ENCODE data around the gene RTBDN. TPM values are rescaled to one million over a fixed set of nuclear protein-coding genes. Genes with fewer than 3 reads are reported as not detected.

RTBDN gene
- total RNA-seq, result not detected
- long read RNA-seq, result 0 reads

DNA sequence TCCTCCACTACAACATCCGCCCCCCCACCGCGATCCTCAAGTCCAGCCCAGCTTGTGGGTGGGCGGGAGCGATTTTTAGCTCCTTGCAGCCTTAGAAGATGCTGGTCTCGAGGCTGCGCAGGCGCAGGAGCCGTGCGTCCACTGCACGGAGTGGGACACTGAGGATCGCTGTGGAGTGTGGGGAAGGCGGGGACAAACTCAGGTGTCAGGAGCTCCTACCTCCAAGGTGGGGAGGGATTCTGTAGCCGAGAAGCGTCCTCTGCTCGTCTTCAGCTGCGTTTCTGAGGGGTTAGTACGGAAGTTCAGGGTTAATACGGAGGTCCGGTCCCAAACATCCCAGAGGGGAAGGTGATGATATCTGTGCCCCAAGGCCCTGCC lies at the start of gene RTBDN:
RTBDN (minus strand) TSS at position 14 of the 378 bp plus-strand sequence. CDS start 4,600 bp downstream, outside the sequence.
- DNase-seq (ENCODE audit: low spot score), result no peak
- intact Hi-C loops (cut with DNase I), result no loop called here

DNA sequence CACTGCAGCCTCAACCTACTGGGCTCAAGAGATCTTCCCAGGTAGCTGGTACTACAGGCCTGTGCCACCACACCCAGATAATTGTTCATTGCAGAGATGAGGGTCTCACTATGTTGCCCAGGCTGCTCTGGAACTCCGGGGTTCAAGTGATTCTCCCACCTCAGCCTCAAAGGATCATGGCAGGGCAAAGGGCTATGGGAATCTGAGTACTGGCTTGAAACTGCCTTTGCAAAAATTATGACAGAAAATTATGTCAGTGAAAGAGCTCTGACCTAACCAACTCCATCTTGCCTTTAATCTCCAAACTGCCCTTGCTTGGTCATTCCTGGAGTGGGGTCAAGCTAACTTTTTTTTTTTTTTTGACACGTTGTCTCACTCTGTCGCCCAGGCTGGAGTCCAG lies 48.2 kb upstream of the RTBDN start:
- DNase-seq (ENCODE audit: low spot score), result no peak
- intact Hi-C loops (cut with DNase I), result no loop called here

DNA sequence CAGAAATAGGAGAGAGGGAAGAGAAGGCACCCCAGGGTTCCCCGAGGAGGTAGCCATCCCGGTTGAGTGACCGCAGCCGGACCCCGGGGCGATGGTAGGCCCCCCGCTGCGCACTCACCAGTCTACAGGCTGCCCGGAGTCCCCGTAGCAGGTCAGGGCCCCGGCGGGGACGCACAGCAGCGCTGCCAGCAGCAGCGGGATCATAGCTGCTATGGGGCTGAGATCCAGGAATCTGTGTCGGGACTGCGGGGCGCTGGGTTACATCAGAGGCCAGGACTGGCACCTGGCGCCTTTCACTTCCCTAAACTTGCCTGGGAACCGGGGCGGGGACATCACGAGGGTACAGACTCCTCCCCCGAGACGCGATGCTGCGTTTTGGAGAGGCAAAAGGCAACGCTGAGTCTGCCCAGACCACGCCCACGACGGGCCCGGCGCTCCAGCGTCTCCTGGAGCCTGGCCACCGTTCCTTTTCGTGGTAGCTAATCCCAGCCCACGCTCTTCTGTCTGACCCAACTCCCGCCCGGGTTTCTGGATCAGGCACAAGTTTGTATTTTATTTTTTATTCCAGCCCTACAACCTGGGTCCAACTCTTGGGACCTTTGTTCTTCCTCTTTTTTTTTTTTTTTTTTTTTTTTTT lies 46.9 kb upstream of the RTBDN start, which contains the start of gene DNASE2:
DNASE2 (minus strand) TSS at position 278 of the 637 bp plus-strand sequence; CDS start at position 204, 74 bp downstream.
- intact Hi-C loops (cut with DNase I), result no loop called here
- peak; percentile 98 for DNase-seq (ENCODE audit: low spot score)

DNA sequence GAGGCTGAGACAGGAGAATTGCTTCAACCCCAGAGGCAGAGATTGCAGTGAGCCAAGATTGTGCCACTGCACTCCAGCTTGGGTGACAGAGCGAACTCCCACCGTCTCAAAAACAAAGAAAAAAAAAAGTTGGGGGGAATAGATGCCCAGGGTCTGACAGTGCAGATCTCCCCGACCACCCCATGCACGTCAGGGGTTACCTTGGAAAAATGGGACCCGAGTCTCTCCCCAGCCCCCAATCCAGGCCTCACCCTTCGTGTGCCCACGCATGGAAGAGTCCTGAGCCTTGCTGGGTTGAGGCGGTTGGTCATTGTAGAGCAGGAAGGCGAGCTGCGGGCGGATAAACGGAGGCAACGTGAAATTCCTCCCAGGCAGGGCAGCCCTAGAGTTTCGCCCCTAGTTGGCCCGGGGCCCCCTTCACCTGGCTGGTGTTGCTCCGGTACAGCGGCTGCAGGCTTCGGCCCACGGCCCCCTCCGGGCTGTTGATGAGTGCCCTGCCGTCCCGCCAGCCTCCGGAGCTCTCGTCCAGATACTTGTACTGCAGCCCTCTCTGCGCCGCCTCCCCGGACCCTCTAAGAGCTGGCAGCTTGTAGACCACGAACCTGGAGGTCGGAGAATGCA lies 46.3 kb upstream of the RTBDN start:
- intact Hi-C loops (cut with DNase I), result no loop called here
- no peak for DNase-seq (ENCODE audit: low spot score)

DNA sequence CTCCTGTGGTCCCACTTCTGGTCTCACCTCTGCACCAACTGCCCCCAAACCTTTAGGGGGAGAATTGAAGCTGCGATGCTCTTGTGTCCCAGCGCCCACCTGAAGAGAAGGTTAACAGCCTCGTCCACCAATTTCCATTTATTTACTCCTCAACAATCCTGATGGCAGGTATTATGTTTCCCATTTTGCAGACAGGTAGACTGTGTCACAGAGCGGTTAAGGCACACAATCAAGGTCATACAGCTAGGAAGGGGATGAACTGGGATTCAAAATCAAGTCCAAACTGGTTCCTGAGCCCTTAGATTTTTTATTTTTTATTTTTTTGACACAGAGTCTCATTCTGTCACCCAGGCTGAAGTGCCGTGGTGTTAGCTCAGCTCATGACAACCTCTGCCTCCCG lies 40.7 kb upstream of the RTBDN start:
- intact Hi-C loops (cut with DNase I), result no loop called here

DNA sequence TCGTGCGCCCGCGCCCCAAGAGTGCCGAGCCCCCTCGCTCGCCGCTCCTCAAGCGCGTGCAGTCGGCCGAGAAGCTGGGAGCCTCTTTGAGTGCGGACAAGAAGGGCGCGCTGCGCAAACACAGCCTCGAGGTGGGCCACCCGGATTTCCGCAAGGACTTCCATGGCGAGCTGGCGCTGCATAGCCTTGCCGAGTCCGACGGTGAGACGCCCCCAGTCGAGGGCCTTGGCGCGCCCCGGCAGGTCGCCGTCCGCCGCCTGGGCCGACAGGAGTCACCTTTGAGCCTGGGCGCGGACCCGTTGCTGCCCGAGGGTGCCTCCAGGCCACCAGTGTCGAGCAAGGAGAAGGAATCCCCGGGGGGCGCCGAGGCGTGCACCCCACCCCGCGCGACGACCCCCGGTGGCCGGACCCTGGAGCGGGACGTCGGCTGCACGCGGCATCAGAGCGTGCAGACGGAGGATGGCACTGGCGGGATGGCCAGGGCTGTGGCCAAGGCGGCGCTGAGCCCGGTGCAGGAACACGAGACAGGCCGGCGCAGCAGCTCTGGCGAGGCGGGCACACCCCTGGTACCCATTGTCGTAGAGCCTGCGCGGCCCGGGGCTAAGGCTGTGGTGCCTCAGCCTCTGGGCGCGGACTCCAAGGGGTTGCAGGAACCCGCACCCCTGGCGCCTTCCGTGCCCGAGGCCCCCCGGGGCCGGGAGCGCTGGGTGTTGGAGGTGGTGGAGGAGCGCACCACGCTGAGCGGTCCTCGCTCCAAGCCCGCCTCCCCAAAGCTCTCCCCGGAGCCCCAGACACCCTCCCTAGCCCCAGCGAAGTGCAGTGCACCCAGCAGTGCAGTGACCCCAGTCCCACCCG lies 39.7 kb upstream of the RTBDN start:
- no peak for DNase-seq (ENCODE audit: low spot score)
- intact Hi-C loops (cut with DNase I), result no loop called here

More for the DNA sequence above, 40.7 kb upstream of the RTBDN start:
- DNase-seq (ENCODE audit: low spot score), result no peak

DNA sequence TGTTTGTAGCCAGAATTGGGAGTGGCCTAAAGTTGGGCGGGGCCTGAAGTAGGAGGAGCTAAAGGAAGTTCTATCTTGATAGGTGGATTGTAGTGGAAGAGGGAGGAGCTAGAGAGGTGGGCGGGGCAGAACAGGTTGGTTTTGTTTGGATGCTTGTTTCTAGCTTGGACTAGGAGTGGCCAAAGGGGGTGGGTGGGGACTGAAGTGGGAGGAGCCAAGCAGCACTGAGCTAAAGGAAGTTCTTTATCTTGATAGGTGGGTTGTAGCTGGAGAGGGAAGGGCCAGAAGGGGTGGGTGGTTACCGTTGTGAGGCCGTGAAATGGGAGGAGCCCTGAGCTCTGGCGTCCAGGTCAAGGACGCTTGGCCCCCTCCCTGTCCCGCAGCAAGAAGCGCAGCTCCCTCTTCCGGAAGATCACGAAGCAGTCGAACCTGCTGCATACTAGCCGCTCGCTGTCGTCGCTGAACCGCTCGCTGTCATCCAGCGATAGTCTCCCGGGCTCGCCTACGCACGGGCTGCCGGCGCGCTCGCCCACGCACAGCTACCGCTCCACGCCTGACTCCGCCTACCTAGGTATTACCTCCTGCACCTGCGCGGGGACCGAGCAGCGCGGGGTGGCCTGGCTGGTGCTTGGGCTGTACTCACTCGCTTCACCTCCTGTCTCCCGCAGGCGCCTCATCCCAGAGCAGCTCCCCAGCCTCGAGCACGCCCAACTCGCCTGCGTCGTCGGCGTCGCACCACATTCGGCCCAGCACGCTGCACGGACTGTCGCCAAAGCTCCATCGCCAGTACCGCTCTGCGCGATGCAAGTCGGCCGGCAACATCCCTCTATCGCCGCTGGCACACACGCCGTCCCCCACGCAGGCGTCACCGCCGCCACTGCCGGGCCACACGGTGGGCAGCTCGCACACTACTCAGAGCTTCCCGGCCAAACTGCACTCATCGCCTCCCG lies 38.8 kb upstream of the RTBDN start:
- no peak for DNase-seq (ENCODE audit: low spot score)
- intact Hi-C loops (cut with DNase I), result no loop called here

DNA sequence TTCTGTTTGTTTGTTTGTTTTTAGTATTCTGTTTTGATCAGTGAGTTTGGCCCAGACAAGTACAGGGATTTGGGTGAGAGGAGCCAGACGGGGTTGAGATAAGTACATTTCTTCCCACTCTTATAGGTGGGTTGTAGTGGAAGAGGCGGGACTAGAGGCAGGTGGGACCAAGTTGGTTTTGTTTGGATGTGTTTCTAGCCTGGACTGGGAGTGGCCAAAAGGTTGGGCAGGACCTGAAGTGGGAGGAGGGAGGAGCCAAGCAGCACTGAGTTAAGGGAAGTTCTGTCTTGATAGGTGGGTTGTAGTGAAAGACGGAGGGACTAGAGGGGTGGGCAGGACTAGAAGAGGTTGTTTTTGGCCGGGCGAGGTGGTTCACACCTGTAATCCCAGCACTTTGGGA lies 37.9 kb upstream of the RTBDN start:
- no peak for DNase-seq (ENCODE audit: low spot score)
- intact Hi-C loops (cut with DNase I), result no loop called here

DNA sequence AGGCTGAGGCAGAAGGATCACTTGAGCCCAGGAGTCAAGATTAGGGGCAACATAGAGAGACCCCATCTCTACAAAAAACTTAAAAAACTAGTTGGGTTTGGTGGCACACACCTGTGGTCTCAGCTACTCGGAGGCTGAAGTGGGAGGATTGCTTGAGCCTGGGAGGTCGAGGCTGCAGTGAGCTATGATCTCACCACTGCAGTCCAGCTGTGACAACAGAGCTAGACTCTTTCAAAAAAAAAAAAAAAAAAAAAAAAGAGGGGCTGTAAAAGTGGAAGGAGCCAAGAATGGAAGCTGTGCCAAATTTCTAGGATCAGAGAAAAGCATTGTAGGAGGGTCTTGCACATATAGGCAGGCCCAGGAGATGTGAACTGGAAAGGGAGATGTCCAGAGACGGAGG lies 37.3 kb upstream of the RTBDN start:
- intact Hi-C loops (cut with DNase I), result no loop called here
- no peak for DNase-seq (ENCODE audit: low spot score)

DNA sequence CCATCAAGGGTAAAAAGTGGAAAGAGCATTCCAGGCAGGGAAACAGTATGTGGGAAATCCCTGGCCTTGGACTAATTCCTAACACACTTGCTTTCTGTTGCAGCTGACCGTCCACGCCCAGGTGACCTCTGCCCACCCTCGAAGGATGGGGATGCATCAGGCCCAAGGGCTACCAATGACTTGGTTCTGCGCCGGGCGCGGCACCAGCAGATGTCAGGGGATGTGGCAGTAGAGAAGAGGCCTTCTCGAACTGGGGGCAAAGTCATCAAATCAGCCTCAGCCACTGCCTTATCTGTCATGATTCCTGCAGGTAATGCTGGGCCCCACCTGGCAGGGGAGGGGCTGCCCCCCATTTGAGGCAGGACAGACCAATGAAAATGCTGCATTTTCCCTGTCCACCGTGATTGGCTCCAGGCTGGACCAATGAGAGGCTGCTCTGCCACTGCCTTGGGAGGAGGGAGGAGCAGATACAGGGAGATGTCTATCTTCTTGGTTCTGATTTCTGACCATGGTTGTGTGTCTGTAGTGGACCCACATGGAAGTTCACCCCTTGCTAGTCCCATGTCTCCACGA lies 34.2 kb upstream of the RTBDN start:
- intact Hi-C loops (cut with DNase I), result no loop called here
- DNase-seq (ENCODE audit: low spot score), result no peak

DNA sequence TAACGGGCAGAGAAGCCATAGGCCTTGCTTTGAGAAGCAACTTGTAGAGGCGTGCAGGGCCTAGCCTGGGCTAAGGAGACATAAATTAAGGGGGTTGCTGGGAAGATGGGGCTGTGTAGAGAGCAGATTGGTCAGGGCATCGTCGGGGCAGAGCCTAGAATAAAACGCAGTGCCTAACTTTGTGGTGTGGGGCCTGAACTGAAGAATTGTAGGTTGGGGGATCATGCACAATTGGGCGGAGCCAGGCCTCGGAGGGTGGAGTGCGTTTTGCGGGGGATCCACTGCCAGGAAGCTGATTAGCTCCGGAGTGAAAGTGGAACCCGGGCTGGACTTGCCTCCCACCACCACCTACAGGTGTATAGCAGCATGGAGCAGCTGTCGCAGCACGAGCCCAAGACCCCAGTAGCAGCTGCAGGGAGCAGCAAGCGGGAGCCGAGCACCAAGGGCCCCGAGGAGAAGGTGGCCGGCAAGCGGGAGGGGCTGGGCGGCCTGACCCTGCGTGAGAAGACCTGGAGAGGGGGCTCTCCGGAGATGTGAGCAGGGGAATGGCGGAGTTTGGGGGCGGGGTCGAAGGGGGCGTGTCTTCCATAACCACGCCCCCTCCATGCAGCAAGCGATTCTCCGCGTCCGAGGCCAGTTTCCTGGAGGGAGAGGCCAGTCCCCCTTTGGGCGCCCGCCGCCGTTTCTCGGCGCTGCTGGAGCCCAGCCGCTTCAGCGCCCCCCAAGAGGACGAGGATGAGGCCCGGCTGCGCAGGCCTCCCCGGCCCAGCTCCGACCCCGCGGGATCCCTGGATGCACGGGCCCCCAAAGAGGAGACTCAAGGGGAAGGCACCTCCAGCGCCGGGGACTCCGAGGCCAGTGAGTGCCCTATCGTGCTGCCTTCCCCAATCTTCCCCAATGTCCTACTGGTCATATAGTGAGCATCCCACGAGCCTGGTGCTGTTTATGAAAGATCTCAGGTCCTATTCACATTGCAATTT lies 33.0 kb upstream of the RTBDN start:
- no peak for DNase-seq (ENCODE audit: low spot score)
- intact Hi-C loops (cut with DNase I), result no loop called here

DNA sequence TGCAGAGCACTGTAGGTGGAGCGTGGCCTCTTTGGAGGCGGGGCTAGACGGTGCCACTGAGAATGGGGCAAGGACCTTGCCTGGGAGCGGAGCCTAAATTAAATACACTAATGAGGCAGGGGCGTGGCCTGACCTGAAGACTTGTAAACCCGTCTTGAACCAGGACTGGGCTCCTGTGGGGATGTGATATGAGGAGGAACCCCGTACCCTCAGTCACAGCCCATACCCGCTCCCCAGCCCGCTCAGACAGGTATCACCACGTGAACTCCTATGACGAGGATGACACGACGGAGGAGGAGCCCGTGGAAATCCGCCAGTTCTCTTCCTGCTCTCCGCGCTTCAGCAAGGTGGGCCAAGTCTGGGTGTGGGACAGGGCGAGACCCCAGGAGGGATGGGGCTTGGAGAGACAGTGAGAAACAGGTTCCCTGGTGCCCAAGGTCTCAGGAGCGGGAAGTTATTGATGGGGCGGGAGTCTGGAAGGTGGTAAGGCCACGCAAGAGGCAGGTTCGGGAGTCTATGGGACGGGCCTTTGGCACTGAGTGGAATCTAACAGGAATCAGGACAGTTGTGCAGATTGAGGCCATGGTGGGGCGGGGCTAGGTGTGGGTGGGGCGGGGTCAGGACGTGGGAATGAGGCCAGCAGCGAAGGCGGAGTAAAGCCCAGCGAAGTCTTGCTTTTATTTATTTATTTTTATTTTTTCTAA lies 32.2 kb upstream of the RTBDN start:
- intact Hi-C loops (cut with DNase I), result no loop called here
- no peak for DNase-seq (ENCODE audit: low spot score)

DNA sequence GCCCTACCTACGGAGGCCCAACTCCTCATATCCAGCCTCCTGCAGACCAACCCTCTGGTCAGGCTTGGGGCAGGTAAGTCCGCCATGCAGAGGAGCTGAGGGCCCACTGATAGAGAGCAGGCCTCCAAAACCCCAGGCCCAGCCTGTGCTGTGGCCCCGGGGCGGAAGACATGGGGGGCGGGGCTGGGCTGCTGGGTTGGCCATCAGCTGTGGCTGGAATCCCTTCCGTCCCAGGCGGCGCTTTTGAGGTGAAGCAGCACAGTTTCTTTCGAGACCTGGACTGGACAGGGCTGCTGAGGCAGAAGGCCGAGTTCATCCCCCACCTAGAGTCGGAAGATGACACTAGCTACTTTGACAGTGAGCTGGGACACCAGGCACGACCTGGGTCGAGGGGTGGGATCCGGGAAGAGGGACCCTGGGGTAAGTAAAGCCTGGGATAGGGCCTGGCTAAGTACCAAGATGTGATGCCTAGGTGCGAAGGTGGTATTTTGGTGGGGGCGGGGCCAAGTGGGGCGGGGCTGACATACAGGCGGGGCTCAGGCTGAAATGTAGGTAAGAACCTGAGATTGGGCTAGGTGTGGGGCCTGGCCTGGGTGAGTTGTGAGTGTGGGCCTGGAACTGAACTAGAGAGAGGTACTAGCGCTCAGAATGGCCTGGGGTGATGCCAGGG lies 31.5 kb upstream of the RTBDN start:
- intact Hi-C loops (cut with DNase I), result no loop called here
- DNase-seq (ENCODE audit: low spot score), result no peak

DNA sequence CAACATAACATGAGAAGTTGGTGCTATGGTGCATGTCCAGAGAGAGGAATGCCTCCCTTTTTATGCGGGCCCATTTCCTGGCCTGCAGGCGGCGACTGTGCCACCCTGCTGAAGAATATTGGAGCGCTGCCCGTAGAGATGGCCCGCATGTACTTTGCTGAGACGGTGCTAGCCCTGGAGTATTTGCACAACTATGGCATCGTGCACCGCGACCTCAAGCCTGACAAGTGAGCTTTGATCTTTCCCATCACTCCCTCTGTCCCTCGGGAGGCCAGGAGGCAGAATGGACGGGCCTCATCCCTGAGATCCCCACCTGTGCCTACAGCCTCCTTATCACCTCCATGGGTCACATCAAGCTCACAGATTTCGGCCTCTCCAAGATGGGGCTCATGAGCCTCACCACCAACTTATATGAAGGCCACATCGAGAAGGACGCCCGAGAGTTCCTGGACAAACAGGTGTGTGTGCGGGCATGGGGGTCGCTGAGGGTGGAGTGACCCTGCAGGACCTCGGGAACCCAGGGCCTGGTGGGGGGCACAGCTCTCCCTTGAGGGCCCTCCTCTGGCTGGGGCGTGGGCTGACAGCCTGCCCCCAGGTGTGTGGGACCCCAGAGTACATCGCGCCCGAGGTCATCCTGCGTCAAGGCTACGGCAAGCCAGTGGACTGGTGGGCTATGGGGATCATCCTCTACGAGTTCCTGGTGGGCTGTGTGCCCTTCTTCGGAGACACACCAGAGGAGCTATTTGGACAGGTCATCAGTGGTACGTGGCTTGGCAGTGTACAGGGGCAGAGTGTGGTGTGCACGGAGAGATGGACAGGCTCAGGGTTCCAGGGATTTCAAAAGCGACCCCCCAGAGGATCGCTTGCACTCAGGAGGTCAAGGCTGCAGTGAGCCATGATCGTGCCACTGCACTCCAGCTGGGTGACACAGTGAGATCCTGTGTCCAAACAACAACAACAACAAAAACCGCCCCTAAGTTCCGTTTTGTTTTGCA lies 30.6 kb upstream of the RTBDN start:
- intact Hi-C loops (cut with DNase I), result no loop called here
- DNase-seq (ENCODE audit: low spot score), result no peak

DNA sequence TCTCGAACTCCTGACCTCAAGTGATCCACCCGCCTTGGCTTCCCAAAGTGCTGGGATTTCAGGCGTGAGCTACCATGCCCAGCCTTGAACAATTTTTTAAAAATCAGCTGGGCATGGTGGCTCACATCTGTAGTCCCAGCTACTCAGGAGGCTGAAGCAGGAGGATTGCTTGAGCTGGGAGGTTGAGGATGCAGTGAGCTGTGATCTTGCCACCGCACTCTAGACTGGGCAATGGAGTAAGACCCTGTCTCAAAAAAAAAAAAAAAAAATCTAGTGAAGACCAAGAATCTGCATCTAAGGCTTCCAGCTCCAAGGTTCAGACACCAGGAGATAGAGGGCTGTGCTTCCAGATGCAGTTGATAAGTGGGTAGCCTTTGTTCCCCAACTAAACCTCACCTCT lies 29.8 kb upstream of the RTBDN start:
- intact Hi-C loops (cut with DNase I), result no loop called here
- DNase-seq (ENCODE audit: low spot score), result no peak

DNA sequence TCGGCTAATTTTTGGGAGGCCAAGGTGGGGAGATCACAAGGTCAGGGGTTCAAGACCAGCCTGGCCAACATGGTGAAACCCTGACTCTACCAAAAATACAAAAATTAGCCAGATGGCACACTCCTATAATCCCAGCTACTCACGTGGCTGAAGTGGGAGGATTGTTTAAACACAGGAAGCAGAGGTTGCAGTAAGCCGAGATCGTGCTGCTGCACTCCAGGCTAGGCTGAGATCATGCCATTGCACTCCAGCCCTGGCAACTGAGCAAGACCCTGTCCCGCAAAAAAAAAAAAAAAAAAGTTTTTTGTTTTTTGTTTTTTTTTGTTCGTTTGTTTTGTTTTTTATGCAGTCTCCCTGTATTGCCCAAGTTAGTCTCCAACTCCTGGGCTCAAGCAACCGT lies 25.2 kb upstream of the RTBDN start:
- DNase-seq (ENCODE audit: low spot score), result no peak

More for the DNA sequence above, 25.2 kb upstream of the RTBDN start:
- intact Hi-C loops (cut with DNase I), result no loop called here

Measured in cardiac septum (tissue), 1 donor.